Measurements from ENCODE around the gene KCTD6.

DNA sequence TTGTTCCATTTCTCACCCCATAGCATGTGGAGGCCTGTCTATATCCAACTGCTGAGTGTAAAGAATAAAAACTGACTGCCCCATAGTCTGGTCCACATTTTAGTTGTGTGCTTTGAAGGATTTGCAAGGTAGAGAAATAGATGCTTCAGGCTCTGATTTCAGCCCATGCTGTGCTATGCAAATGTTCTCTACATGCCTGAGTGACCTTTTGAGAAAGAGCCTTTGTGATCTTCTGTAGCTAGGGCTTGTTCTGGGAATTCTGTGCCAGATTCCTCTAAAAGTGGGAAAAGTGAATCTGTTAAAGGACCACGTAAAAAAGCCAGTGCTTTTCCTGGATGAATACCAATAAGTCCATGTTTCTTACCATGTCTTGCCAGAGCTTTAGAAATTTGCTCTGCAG, 5.2 kb downstream of the KCTD6 start:
- TF ChIP-seq, protein P1, sequence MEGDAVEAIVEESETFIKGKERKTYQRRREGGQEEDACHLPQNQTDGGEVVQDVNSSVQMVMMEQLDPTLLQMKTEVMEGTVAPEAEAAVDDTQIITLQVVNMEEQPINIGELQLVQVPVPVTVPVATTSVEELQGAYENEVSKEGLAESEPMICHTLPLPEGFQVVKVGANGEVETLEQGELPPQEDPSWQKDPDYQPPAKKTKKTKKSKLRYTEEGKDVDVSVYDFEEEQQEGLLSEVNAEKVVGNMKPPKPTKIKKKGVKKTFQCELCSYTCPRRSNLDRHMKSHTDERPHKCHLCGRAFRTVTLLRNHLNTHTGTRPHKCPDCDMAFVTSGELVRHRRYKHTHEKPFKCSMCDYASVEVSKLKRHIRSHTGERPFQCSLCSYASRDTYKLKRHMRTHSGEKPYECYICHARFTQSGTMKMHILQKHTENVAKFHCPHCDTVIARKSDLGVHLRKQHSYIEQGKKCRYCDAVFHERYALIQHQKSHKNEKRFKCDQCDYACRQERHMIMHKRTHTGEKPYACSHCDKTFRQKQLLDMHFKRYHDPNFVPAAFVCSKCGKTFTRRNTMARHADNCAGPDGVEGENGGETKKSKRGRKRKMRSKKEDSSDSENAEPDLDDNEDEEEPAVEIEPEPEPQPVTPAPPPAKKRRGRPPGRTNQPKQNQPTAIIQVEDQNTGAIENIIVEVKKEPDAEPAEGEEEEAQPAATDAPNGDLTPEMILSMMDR (IDR thresholded peaks at IDR 0.05; ENCODE audit: insufficient read depth, low read length) = no peak
- no peak for TF ChIP-seq POLR2AphosphoS5 (IDR thresholded peaks at IDR 0.05; ENCODE audit: low read depth)
- TF ChIP-seq GABPA (IDR thresholded peaks at IDR 0.05; ENCODE audit: low read depth) = no peak
- TF ChIP-seq, protein P2, sequence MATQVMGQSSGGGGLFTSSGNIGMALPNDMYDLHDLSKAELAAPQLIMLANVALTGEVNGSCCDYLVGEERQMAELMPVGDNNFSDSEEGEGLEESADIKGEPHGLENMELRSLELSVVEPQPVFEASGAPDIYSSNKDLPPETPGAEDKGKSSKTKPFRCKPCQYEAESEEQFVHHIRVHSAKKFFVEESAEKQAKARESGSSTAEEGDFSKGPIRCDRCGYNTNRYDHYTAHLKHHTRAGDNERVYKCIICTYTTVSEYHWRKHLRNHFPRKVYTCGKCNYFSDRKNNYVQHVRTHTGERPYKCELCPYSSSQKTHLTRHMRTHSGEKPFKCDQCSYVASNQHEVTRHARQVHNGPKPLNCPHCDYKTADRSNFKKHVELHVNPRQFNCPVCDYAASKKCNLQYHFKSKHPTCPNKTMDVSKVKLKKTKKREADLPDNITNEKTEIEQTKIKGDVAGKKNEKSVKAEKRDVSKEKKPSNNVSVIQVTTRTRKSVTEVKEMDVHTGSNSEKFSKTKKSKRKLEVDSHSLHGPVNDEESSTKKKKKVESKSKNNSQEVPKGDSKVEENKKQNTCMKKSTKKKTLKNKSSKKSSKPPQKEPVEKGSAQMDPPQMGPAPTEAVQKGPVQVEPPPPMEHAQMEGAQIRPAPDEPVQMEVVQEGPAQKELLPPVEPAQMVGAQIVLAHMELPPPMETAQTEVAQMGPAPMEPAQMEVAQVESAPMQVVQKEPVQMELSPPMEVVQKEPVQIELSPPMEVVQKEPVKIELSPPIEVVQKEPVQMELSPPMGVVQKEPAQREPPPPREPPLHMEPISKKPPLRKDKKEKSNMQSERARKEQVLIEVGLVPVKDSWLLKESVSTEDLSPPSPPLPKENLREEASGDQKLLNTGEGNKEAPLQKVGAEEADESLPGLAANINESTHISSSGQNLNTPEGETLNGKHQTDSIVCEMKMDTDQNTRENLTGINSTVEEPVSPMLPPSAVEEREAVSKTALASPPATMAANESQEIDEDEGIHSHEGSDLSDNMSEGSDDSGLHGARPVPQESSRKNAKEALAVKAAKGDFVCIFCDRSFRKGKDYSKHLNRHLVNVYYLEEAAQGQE (IDR thresholded peaks at IDR 0.05; ENCODE audit: insufficient replicate concordance, low read depth) = no peak
- TF ChIP-seq SPI1 (IDR thresholded peaks at IDR 0.05; ENCODE audit: borderline replicate concordance, low read depth) = no peak

All from HL-60 (cell line).